HG02884 (cell line): ENCODE results near the gene CLK4.
A peak's percentile ranks its signal among the peaks of the same experiment; 100 is the strongest.

Source experiments
- ATAC-seq: cut with Tn5 transposase; IDR thresholded peaks from one replicate; pipeline ENCODE4 v1.9.1; 2021; ENCODE audit warnings: mild to moderate bottlenecking, moderate library complexity; ENCODE audit not compliant: unreplicated experiment

Gene CLK4

GRCh38 chr5:178589180-178590140 lies 37.4 kb downstream of the CLK4 start:
- no peak for ATAC-seq

DNA sequence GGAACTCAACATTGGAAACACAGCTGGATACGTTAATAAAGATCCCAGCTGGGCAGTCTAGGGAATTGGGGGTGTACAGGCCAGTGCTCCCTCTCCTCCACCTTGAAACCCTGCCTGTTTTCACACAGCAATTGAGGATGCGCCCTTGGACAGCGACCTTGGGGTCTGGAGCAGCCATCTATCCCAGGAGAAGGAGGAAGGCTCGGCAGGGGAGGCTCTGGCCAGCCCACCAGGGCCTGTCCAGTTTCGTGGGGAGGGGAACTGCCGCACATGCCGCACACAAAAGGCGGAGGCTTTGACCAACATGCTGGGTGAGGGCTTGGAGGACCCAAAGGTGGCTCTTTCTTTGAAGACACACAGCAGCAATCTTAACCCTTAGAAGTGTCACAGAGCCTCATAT lies 38.1 kb downstream of the CLK4 start:
- no peak for ATAC-seq

DNA sequence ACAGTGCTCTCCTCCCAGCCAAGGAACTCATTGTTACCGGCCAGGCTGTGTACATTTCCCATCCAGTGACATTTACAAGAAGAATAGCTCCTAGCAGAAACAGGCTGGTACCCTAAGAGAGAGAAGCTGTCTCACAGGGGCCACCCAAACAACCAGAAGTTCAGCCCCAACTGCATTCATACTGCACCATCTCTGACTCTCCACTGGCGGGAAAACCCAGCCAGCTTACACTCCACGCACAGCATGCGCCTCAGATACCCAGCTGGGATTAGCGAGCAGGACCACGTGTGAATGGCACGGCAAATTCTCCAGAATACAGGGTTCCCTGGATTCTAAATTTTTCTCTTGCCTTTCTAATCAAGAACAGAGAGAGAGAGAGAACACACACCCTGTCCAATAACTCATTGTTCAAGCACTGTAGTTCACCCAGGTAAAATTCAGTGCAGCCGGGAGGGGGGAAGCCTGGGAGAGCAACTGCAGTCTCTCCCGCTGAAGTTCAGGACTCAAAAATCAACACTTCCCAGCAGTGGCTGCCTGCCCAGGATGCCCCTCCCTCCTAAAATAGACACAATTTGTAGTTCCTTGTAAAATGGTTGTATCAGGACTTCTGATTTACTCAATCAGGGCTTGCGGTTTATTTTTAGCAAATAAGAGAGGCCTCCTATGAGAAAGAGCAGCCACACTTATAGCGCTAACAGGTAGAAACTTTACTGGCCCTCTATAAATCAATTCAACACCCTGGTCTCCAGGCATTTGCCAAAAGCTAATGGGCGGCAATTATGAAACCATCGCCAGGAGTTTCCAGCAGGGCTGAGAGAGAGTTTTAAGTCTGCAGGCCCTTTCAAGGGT lies 38.9 kb downstream of the CLK4 start:
- ATAC-seq, result no peak

GRCh38 chr5:178586396-178586795 lies 40.5 kb downstream of the CLK4 start:
- no peak for ATAC-seq

DNA sequence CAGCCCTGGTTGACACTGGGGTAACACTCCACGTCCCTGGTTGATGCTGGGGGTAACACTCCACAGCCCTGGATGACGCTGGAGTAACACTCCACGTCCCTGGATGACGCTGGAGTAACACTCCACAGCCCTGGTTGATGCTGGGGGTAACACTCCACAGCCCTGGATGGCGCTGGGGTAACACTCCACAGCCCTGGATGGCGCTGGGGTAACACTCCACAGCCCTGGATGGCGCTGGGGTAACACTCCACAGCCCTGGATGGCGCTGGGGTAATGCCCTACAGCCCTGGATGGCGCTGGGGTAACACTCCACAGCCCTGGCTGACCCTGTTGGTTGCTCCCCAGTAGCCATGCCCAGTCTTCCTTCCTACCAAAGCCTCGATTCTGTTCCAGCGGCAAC lies 41.4 kb downstream of the CLK4 start:
- peak; percentile 84 for ATAC-seq

GRCh38 chr5:178583279-178583678 lies 43.6 kb downstream of the CLK4 start:
- ATAC-seq, result no peak

GRCh38 chr5:178582291-178582690 lies 44.6 kb downstream of the CLK4 start:
- no peak for ATAC-seq

GRCh38 chr5:178581621-178582020 lies 45.2 kb downstream of the CLK4 start:
- ATAC-seq, result no peak

GRCh38 chr5:178580271-178580955 lies 46.4 kb downstream of the CLK4 start:
- ATAC-seq, result no peak

DNA sequence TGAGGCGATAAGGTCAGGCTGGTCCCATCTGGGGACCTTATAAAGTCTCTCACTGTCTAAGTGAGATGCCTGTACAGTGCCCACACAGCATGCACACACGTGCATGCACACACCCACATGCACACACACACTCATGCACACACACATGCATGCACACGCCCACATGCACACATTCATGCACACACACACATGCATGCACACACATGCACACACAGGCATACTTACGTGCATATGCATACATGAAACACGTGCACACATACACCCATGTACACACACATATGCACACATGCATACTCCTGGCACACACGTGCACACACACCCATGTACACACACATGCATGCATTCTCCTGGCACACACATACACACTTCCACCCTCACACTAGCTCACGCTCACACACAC lies 48.9 kb downstream of the CLK4 start:
- no peak for ATAC-seq

- ATAC-seq, result no peak
These were observed 49.4 kb downstream of the CLK4 start for GRCh38 chr5:178577376-178577839.

- no peak for ATAC-seq
These were observed 50.1 kb downstream of the CLK4 start for GRCh38 chr5:178576591-178577351.

GRCh38 chr5:178573216-178573615 lies 53.6 kb downstream of the CLK4 start:
- ATAC-seq, result no peak

GRCh38 chr5:178572617-178573016 lies 54.2 kb downstream of the CLK4 start:
- ATAC-seq, result no peak

DNA sequence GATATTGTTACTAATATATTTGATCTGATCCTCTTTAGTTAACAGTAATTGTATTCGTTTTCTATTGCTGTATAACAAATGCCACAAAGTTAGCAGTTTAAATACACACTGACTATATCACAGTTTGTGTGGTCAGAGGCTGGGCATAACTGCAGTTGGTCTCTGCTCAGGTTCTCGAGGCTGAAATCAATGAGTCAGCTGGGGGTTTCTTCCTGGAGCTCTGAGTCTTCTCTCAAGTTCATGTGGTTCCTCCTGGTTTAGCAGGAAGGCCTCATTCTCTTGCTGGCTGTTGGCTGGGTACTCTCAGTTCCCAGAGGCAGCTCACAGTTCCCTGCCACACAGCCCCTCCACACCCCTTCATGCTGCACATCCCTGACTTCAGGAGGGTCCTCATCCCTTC lies 57.4 kb downstream of the CLK4 start:
- no peak for ATAC-seq

DNA sequence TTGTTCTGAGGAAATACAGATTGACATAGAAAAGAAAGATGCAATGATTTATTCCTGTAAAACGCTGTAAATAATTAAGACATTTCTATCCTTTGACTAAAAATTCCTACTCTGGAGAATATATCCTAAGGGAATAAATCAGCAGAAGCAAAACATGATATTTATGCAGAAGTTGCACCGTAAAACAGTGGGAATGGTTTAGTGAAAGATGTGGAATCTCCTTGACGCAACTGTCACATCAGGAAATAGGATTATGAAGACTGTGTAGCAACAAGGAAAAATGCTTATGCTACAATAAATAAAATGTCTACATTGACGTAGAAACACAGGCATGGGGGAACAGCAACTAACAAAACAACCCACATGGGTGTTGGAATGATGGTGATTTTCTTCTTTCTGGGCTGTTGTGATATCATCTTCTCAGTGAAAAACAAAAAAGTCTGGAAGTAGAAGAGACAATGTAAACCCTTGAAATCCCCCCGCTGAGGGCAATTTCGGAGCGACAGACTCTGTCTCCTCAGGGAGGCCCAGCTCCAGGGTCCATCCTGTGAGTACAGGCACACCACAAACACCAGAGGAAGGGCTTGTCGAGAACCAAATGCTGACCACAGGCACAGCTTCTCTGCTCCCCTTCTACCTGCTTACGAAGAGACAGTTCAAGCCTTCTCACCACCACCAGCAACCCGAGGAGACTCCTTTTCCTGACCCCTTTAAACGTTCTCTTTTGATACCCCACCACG lies 61.9 kb downstream of the CLK4 start:
- no peak for ATAC-seq

- no peak for ATAC-seq
These were observed 62.5 kb downstream of the CLK4 start for GRCh38 chr5:178564397-178564796.

- no peak for ATAC-seq
These were observed 63.2 kb downstream of the CLK4 start for GRCh38 chr5:178563621-178564020.

- no peak for ATAC-seq
These were observed 65.0 kb downstream of the CLK4 start for GRCh38 chr5:178561746-178562264.
